ENCODE measurements around the gene DHDH. TPM values are rescaled to one million over a fixed set of nuclear protein-coding genes. Genes with fewer than 3 reads are reported as not detected.

The DHDH gene
- total and polyA plus RNA-seq, 2 experiments from 2014 or later: 0.69 to 4.7 TPM

GRCh38 chr19:48988860-48989259 is 55.4 kb downstream of the DHDH start:
- Histone ChIP-seq H3K79me2 (replicated peaks; ENCODE audit: insufficient read depth) (peaks cover 16% of the 10 kb centered on the region; the same call in 1 of the 2 replicates), H3K27me3 (ENCODE audit: insufficient read depth) (no peaks in the 10 kb centered on the region), H2AFZ (no peak overlapping the region), H3K27ac (ENCODE audit: low read depth) (no peak overlapping the region), H3K4me2 (no peak overlapping the region), H3K9me2 (ENCODE audit: insufficient read depth) (no peaks in the 10 kb centered on the region), H3K4me3 (no peak overlapping the region), H3K4me1 (ENCODE audit: insufficient read depth) (peaks cover 7% of the 10 kb centered on the region; the same call in 1 of the 2 replicates), H3K36me3 (ENCODE audit: insufficient read depth) (peaks cover 6% of the 10 kb centered on the region), H3F3A (replicated peaks; ENCODE audit: low read depth) (0 out of 2 replicates have a peak, but pooled peaks cover 3% of the 10 kb centered on the region), H4K20me1 (replicated peaks; ENCODE audit: insufficient read depth) (peaks cover 10% of the 10 kb centered on the region)
- no peak overlapping the region for H3K27ac Mint-ChIP-seq
- peaks cover 11% of the 10 kb centered on the region for H3K27me3 Mint-ChIP-seq (ENCODE audit: insufficient read depth, low read depth, poor library complexity)
- TF ChIP-seq STAT1 (IDR thresholded peaks at IDR 0.05; ENCODE audit: unreplicated experiment) (no peak), CREB1 (CRISPR knock-in tag; IDR thresholded peaks at IDR 0.05; ENCODE audit: low read depth) (no peak), ETS1 (IDR thresholded peaks at IDR 0.05) (no peak), ZNF114 (CRISPR knock-in tag; IDR thresholded peaks at IDR 0.05) (no peak), EZH2 (IDR thresholded peaks at IDR 0.05; ENCODE audit: low read depth, unreplicated experiment) (no peak), ZNF462 (CRISPR knock-in tag; IDR thresholded peaks at IDR 0.05) (no peak), ZNF331 (CRISPR knock-in tag; IDR thresholded peaks at IDR 0.05; ENCODE audit: low read depth) (no peak), POLR2AphosphoS5 (IDR thresholded peaks at IDR 0.05; ENCODE audit: low read depth) (no peak), CTCF (conservative IDR thresholded peaks at IDR 0.05; ENCODE audit: low read depth in 2 of 2) (no peak), JUNB (IDR thresholded peaks at IDR 0.05; ENCODE audit: unreplicated experiment) (no peak), EZH2phosphoT487 (IDR thresholded peaks at IDR 0.05; ENCODE audit: unreplicated experiment) (no peak), NANOG (IDR thresholded peaks at IDR 0.05; ENCODE audit: borderline replicate concordance) (no peak)
- TF ChIP-seq, protein P1, sequence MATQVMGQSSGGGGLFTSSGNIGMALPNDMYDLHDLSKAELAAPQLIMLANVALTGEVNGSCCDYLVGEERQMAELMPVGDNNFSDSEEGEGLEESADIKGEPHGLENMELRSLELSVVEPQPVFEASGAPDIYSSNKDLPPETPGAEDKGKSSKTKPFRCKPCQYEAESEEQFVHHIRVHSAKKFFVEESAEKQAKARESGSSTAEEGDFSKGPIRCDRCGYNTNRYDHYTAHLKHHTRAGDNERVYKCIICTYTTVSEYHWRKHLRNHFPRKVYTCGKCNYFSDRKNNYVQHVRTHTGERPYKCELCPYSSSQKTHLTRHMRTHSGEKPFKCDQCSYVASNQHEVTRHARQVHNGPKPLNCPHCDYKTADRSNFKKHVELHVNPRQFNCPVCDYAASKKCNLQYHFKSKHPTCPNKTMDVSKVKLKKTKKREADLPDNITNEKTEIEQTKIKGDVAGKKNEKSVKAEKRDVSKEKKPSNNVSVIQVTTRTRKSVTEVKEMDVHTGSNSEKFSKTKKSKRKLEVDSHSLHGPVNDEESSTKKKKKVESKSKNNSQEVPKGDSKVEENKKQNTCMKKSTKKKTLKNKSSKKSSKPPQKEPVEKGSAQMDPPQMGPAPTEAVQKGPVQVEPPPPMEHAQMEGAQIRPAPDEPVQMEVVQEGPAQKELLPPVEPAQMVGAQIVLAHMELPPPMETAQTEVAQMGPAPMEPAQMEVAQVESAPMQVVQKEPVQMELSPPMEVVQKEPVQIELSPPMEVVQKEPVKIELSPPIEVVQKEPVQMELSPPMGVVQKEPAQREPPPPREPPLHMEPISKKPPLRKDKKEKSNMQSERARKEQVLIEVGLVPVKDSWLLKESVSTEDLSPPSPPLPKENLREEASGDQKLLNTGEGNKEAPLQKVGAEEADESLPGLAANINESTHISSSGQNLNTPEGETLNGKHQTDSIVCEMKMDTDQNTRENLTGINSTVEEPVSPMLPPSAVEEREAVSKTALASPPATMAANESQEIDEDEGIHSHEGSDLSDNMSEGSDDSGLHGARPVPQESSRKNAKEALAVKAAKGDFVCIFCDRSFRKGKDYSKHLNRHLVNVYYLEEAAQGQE (IDR thresholded peaks at IDR 0.05; ENCODE audit: unreplicated experiment): no peak
- DNase-seq (ENCODE audit: low spot score) (no peak), ATAC-seq (no peak)
- peaks cover 47% of the 10 kb centered on the region for H3K36me3 Mint-ChIP-seq (ENCODE audit: low read depth)
- no peaks in the 10 kb centered on the region for H3K9me3 Mint-ChIP-seq
- H3K4me1 Mint-ChIP-seq: peaks cover 13% of the 10 kb centered on the region; the same call in 2 of the 3 replicates
- H3K4me3 Mint-ChIP-seq: no peak overlapping the region; the same call in 2 of the 3 replicates

Measured in GM23338 (cell line).